ENCODE results near the gene IL4I1.

IL4I1 gene

DNA sequence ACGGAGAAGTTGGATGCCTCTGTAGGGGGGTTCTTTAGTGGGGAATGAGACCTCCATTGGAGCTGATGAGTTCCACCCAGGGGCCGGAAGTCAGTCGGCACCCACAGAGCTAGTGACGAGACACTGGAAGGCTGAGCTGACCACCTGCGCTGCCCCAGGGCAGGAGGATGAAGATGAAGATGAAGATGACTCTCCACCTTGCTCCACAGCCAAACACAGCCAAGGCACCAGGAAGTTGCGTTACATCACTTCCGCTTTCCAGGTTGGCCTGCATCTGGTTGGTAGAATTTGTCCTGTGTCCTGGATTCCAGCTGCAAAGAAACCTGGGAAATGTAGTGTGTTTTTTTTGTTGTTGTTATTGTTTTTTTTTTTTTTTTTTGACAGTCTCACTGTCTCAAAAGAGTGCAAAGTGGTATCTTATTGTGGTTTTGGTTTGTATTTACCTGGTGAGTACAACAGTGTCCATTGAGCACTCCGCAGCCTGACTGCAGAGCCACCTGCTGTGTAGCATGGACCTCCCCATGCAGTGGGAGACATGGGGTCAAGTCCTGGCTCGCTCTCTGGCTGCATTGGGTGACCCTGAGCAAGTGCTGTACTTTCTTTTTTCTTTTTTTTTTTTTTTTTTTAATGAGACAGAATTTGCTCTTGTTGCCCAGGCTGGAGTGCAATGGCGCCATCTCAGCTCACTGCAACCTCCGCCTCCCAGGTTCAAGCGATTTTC lies 17.3 kb downstream of the IL4I1 start:
- DNase-seq (ENCODE audit: low spot score), result no peak

DNA sequence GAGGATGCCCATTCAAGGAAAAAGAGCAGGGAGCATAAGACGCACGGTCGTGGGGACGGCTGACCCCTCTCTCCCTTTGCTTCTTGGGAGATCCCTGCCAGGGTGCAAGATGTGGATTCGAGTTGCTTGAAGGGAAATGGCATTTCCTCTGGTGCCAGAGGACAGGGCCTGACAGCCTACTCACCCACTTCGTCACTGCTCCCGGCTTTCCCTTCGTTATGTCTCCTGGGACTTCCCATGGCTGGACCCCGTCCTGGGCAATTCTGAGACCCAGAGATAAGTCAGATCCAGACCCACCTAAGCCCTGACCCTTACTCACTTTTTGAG lies 18.0 kb downstream of the IL4I1 start:
- no peak for DNase-seq (ENCODE audit: low spot score)

DNA sequence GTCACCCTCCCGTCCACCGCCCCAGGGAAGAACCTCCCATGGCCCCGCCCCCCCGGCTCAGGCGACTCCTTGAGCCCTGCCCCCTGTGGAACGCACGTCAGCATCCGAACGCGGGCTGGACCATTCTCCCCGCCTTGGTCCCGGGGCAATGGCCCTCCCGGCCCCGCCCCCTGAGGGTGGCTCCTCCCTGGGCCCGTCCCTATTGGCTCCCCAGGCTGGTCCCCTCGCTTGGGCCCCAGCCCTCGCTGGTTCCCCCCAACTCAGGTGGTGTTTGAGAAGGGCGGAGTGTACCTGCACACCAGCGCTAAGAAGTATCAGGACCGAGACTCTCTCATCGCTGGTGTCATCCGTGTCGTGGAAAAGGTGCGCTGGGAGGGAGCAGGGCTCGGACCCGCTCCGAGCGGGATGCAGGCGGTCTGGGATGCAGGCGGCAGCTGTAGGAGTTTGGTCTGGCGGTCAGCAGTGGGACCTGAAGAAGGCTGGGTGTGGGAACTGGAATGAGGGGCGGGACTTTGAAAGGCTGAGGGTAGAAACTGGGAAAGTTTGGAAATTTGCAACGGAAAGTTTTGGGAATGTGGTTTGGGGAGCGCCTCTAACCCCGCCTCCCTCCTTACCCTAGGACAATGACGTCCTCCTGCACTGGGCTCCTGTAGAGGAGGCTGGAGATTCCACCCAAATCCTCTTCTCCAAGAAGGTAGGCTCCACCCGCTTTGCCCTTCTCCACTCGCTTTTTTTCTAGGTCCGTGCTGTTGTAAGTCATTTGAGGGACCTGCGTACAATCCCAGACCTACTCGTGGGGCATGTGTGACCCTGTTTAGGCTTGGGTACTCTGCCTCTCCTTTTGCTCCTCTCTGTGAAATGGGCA lies 18.6 kb downstream of the IL4I1 start:
- DNase-seq (ENCODE audit: low spot score), result peak; percentile 98

DNA sequence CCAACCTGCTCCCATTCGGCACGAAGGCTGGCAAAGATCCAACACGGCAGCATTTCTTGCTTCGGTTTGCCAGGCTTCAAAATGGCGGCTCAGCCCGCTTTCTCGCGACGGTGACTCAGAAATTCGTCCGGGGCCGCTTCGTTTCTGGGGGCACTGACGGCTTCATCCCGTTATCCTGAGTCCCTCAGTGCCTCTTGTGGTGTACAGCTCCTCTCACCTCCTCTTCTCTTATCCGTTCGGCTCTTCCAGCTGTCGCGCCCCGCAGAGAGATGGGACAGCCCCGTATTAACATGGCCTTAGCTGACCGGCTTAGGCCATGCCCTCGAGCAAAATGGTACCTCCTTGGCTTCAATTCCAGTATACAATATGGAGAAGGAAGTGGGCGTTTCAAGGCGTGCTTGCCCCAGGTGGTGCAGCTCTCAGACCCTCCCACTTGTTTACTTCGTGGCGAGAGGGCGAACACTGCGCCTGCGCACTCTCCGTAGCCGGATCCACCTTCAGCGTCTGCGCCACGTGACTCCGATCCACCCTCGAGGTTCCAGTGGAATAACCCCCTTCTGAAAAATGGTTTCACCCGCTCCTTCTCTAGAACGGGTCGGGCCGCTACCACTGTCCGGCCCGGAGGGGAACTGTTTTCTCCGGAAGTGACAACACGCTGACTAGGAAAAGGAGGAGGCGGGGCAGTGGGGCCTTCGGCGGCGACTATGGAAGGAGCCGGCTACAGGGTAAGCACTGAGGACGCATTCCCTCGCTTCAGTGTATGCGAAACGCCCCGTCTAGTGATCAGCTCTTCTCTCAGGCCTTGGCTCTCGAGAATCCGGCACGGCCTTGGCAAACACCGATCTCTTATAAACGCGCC lies 19.4 kb downstream of the IL4I1 start, which contains the start of the genes AKT1S1 and TBC1D17:
Gene AKT1S1, minus strand, starts transcription at position 336 of the 859 bp plus-strand sequence. CDS start 4,060 bp downstream, outside the sequence.
Gene TBC1D17, plus strand, starts transcription at position 683 of the 859 bp plus-strand sequence. Its CDS starts 22 bp downstream, at position 705.
- peak; percentile 99 for DNase-seq (ENCODE audit: low spot score)

DNA sequence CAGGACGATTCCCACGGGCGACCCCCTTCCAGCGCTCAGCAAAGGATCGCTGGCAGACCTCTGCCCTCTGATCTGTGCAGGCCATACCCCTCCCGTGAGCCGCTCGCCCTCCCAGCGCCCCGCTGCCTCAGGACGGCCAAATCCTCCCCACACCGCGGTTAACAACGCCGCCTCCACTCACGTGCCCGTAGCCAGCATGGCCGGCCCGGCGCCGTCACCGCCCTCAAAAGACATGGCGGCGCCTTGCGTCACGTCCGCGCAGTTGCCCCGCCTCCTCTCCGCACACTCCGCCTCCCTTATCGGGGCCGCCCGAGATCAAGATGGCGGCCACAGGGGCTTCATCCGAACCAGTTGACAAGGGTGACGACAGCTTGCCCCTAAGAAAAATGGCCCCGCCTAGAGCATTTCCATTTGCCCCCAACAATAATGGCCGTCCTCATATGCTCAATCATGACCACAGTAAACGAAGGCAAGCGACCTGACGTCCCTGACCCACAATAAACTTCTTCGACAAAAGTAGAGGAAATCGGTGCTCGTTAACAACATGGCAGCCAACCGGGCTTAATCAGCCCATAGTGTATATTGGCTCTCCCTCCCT lies 20.2 kb downstream of the IL4I1 start:
- peak; percentile 89 for DNase-seq (ENCODE audit: low spot score)

GRCh38 chr19:49875857-49876421 lies 20.7 kb downstream of the IL4I1 start:
- no peak for DNase-seq (ENCODE audit: low spot score)

DNA sequence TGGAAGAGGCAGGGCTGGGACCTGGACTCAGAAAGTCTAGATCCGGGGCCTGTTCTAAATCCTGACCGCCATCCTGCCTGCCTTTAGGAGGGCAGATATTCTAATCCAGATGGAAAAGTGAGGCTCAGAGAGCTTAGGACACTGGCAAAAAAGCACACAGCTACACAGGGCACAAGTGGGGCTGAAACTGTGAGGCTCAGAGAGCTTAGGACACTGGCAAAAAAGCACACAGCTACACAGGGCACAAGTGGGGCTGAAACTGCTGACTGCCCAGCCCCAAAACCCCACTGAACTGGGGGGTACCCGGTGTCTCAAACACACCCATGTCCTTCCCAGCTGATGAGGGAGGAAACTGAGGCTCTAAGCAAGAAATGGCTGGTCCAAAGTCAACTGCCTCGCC lies 21.5 kb downstream of the IL4I1 start:
- DNase-seq (ENCODE audit: low spot score), result no peak

DNA sequence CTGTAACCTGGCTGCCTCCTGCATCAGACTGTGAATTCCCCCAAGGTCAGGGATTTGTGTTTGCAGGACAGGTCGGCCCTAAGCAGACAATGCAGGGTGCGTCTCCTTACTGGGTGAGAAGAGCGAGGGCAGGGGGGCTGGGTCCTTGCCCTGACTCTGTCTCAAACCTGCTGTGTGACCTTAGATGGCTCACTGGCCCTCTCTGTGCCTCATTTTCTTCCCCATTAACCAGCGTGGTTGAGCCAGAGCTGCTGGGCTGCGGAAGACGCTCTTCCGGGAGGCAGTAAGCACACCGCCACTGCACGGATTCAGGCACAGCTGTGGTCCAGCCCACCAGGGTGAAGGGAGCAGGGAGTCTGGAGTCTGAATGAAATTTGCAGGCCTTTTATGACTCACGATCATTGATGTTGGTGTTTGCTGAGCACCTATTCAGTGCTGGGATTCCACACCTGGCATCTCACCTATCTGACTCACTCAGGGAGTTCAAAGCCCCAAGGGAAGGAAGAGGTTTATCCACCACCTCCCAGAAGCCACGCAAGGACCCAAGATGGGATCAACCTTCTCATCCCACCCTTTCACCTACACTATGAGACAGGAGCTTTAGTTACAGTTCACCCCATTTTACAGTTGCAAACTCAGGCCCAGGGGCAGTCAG lies 22.1 kb downstream of the IL4I1 start:
- DNase-seq (ENCODE audit: low spot score), result no peak

GRCh38 chr19:49873834-49874233 lies 22.9 kb downstream of the IL4I1 start:
- DNase-seq (ENCODE audit: low spot score), result no peak

GRCh38 chr19:49873129-49873521 lies 23.6 kb downstream of the IL4I1 start:
- DNase-seq (ENCODE audit: low spot score), result no peak

DNA sequence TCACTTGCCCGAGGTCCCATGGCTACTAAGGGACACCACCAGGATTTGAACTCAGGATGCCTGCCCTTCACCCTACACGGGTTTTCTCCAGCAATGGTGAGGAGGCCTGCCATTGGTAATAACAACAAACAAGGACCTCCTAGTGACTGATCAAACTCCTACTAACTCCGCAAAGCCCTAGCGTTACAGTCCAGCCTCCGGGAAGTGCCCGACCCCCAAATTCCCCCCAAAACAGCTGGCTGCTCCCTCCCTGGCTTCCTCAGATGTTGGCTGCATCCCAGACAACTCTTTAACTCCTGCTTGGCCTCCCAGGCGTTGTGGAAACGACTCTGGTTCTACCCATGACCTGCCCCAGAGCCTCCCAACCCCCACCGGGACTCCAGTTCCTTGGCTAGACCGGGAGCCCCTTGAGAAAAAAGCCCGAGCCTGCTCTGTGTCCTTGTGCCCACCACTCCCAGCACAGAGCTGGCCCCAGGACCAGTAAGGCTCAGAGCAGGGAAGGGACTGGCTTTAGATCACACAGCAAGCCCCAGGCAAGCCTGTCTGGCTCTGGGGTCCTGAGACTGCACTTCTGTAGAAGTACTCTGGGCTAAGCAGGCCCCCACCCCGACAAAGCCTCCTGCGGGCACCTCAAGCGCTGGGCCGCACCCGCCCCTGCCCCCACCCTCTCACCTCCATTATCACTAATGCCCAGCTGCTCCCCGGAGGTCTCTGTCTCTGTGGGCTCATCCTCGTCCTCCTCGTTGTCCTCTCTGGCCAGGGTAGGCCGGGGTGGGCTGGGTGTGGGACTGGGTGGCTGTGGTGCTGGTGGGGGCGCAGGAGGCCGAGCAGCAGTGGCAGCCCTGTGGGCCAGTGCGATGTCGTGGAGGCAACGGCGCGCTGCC lies 24.2 kb downstream of the IL4I1 start:
- DNase-seq (ENCODE audit: low spot score), result no peak

DNA sequence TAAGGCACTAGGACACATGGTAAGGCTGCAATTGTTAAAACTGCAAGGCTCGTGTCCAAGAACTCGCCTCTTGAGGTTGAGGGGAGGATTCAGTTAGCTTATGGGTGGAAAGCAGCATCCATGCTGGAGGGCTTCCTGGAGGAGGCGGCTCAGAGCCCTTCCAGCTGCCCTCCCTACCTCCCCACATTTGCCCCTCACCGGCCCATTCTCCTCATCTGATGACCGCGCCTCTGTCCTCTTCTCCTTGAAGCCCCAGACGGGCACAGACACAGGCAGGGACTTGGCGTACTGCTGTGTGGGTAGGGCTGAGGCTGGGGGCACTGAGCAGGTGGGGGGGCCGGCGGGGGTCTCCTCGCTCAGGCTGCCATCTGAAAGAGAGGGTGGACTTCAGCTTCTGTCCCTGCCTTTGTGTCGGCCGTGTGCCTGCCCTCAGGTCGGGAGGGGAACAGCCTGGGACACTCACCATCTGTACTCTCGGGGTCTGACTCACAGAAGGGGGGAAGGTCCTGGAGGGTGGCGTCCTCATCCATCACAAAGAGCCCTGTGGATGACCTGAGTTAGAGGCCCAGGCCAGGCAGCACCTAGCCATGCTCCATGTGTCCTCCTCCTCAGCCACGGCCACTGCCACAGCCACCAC lies 25.2 kb downstream of the IL4I1 start:
- DNase-seq (ENCODE audit: low spot score), result no peak

DNA sequence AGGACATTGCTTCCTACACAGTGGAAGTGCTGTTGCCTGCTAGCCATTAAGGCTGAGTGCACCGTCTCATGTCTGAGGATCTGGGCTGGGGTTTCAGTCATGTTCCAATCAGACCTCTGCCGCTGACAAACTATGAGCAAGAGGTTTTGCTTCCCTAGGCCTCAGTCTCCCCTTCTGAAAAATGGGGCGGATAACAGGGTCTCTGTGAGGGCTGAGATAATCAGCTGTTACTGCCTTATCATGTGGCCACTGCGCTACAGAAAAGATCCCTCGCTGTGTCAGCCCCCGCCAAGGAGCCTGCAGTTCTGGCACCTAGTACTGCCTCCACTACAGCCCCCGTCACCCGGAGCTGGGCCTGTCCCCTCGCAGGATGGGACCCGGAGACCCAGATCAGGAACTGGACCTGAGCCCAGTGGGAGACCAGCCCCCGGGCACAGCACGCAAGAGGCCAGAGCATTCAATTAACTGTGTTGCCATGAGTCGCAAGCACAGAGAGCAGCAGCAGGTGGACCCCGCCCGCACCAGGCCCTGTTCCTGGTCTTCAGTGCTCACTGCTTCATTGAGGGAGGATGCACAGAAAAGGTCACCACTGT lies 26.3 kb downstream of the IL4I1 start:
- no peak for DNase-seq (ENCODE audit: low spot score)

DNA sequence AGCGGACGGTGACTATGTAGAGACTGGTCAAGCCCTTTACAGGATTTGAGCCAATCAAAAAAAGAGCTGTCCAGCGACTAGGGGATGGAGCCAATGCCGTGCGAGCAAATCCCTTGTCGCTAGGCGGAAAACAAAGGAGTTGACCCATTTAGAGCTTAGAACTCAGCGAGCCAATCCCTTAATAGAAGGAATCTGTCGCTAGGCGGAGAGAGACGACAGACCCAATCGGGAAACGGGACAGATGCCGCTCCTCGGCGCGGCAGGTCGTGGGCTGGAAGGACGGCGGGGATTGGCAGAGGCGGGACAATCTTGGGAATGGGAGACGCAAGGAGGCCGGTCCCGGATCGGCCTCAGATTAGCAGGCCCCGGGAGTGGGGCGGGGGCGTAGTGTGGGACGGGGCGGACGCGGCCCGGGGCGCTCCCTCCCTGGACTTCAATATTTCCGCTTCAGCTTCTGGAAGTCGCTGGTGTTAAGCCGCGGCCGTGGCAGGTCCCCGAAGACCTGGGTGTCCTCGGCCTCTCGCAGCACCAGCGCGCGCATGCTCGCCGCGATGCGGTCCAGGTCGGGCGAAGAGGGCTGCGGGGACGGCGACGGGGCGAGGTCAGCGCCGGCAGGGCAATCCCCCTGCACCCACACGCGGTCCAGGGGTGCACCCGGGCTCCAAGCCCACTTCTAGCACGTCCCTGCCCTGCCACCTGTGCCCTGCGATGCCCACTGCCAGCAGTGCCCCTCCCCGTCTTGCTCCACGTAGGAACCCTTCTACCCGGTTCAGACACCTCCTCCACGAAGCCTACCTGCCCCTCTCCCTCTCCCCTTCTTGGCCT lies 27.0 kb downstream of the IL4I1 start:
- DNase-seq (ENCODE audit: low spot score), result peak; percentile 97

- DNase-seq (ENCODE audit: low spot score), result no peak
Observed at GRCh38 chr19:49869009-49869483, 27.6 kb downstream of the IL4I1 start.

DNA sequence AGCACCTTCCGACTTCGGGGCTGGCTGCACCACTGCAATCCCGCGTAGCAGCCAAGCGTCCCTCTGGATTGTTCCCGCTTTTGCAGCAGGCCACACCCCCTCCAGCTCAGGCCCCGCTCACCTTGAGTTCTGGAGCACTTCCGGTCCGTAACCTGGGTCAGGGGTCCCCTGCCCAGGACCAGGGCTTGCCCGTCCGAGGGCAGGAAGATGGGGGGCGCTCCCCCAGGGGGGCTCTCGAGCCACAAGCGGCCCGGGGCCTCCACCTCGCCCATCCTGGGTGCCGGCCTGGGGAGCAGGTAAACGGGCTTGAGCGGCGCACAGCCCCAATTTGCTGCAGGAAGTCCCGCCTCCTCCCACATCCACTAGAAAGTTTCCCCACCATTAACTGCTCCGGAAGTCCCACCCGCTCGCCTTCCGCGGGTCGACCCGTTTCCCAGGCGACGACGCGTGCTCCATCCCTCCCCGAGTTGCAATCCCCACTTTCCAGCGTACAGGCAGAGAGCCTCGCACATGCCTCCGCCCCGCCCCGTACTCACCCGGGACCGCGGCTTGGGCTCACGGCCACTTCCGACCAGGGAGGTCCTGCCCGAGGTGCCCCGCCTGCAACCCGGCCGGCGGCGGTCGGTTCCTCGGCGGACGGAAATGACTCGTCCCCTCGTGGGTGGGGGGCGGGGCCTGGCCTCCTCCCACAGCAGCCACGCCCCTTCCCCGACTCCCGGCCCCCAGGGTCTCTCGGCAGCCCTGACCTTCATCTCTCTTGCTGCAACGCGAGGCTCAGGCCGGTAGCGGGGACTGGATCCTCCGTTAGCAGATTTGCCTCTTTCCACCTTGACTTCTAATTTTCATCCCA lies 29.5 kb downstream of the IL4I1 start, which contains the start of gene PNKP:
Gene PNKP, minus strand, starts transcription at position 644 of the 850 bp plus-strand sequence. Its CDS starts 372 bp downstream, at position 272.
- peak; percentile 93 for DNase-seq (ENCODE audit: low spot score)

DNA sequence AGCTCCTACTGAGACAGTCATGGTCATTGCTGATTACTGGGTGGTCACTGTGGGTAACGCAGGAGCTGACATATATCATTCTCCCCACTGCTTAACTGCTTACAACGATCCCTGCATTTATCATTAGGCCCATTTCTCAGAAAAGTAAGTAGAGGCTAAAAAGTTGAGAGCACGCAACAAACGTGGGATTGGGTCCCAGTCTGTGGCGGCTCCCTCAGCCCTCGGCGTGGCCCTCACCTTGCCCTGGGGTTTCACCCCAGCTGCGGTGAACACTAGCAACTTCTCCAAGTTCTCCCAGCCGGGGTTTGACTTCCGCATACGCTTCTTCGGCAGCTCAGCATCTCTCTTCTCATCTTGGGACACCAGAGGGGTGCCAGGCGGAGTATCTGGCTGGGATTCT lies 31.8 kb downstream of the IL4I1 start:
- no peak for DNase-seq (ENCODE audit: low spot score)
